Activated T-cell treated with anti-CD3 and anti-CD28 coated beads, Interleukin-2, amount 50 U/mL, for 48 hours (primary cell): ENCODE results near the gene TANGO2.

Source experiments
- DNase-seq, 2 experiments: peaks; one replicate each; pipeline ENCODE4 v3.0.0-alpha.2; 2020

TANGO2 gene

GRCh38 chr22:20020533-20021195 is at the start of gene TANGO2:
Gene TANGO2 (plus strand): TSS chr22:20021110. CDS start chr22:20036799, 15,689 bp downstream.
- DNase-seq = peak; percentile 95 to 97

- DNase-seq = no peak
These were observed 49.4 kb upstream of the TANGO2 start for GRCh38 chr22:19971276-19972124.

- no peak for DNase-seq
These were observed 48.7 kb upstream of the TANGO2 start for GRCh38 chr22:19972251-19972650.

- no peak for DNase-seq
These were observed 48.0 kb upstream of the TANGO2 start for GRCh38 chr22:19972652-19973550.

- DNase-seq = no peak
These were observed 47.2 kb upstream of the TANGO2 start for GRCh38 chr22:19973551-19974267.

- DNase-seq = no peak
These were observed 46.5 kb upstream of the TANGO2 start for GRCh38 chr22:19974268-19974861.

- DNase-seq = no peak
These were observed 45.8 kb upstream of the TANGO2 start for GRCh38 chr22:19974935-19975706.

GRCh38 chr22:19975707-19976035 is 45.2 kb upstream of the TANGO2 start:
- no peak for DNase-seq

GRCh38 chr22:19976671-19977070 is 44.2 kb upstream of the TANGO2 start:
- DNase-seq = no peak

GRCh38 chr22:19977296-19978243 is 43.3 kb upstream of the TANGO2 start:
- DNase-seq = no peak

- no peak for DNase-seq
These were observed 42.2 kb upstream of the TANGO2 start for GRCh38 chr22:19978748-19979147.

- no peak for DNase-seq
These were observed 41.0 kb upstream of the TANGO2 start for GRCh38 chr22:19979712-19980493.

- DNase-seq = no peak
These were observed 40.1 kb upstream of the TANGO2 start for GRCh38 chr22:19980766-19981165.

- no peak for DNase-seq
These were observed 39.5 kb upstream of the TANGO2 start for GRCh38 chr22:19981171-19981960.

- DNase-seq = no peak
These were observed 38.7 kb upstream of the TANGO2 start for GRCh38 chr22:19981961-19982920.

GRCh38 chr22:19982991-19983578 is 37.8 kb upstream of the TANGO2 start:
- no peak for DNase-seq

GRCh38 chr22:19983741-19984140 is 37.2 kb upstream of the TANGO2 start:
- no peak for DNase-seq
